Activated T-helper 9 cell treated with anti-CD3 and anti-CD28 coated beads, Interleukin-2, amount 50 U/mL, for 16 hours (primary cell): Measurements from ENCODE around the gene GTF2IRD1.
"Not testable (repeated sequence)": the region's sequence is repeated elsewhere in the genome, so short reads cannot be mapped to it uniquely, and the experiment has no call there.

Experiments
- DNase-seq: peaks from one replicate; pipeline ENCODE4 v3.0.0-alpha.2; 2020; ENCODE audit warnings: low read depth

Gene GTF2IRD1

DNA sequence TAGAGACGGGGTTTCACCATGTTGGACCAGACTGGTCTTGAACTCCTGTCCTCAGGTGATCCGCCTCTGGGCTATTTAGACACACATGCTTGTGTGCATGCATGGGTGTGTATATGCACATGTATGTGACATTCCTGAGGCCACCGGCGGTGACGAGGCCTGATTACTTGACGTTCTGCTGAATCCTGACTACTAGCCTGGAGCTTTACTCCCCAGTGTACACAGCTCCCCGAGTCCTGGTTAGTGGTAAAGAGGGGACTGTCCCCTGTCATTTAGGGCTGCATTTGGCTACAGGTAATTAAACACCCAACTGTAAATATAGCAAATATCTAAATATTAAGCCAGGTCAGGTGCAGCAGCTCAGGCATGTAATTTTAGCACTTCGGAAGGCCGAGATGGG is 14.2 kb downstream of the GTF2IRD1 start:
- no peak for DNase-seq

DNA sequence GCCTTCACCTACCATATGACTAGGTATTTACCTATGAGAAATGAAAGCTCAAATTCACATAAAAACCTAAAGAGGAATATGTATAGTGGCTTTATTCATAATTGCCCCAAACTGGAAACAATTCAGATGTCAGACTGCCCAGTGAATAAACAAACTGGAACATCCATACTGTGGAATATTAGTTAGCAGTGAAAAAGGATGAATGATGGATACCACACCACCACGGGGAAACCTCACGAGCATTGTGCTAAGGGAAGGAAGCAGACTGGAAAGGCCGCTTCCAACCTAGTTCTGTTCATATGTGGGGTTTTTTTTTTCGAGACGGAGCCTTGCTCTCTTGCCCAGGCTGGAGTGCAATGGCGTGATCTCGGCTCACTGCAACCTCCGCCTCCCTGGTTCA is 16.8 kb downstream of the GTF2IRD1 start:
- DNase-seq, result no peak

DNA sequence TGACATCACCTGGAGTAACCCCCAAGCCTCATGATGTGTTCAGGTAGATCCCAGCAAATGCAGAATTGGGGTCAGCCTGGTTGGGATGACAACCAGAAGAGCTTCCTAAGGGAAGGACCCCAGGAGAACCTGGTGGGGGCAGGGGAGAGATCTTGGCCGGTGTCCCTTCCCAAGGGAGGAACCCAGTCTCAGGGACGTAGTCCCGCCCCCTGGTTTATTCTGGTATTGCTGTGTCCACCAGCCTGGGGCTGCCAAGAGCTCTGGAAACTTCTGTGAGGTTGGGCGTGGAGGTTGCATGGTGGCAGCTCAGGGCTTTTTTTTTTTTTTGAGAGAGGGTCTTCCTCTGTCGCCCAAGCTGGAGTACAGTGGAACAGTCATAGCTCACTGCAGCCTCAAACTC is 19.4 kb downstream of the GTF2IRD1 start:
- DNase-seq, result no peak

DNA sequence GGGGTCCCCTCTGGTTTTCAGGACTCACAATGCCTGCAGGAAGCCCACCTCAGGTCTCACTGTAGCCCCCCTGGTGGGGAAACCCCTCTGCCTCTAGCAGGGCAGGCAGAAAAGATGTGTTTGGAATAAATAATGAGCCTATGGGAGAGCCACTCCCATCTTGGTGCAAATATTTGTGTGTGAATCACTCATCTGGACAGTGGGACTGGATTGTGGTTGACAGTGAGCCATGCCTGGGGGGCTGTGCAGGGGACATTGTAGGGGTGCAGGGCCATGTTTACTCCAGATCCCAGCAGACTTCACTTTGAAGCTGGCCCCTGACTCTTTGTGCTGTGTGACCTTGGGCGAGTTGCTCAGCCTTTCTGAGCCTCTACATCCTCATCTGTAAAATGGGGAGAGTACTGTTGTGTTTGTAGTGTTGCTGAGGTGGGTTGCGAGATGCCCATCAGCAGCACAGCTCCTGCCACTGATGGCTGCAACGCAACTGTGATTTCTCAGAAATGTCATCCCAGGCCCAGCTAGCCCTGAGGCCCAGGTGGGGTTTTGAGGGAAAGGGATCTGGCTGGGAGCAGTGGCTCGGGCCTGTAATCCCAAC is 20.7 kb downstream of the GTF2IRD1 start:
- DNase-seq, result no peak

DNA sequence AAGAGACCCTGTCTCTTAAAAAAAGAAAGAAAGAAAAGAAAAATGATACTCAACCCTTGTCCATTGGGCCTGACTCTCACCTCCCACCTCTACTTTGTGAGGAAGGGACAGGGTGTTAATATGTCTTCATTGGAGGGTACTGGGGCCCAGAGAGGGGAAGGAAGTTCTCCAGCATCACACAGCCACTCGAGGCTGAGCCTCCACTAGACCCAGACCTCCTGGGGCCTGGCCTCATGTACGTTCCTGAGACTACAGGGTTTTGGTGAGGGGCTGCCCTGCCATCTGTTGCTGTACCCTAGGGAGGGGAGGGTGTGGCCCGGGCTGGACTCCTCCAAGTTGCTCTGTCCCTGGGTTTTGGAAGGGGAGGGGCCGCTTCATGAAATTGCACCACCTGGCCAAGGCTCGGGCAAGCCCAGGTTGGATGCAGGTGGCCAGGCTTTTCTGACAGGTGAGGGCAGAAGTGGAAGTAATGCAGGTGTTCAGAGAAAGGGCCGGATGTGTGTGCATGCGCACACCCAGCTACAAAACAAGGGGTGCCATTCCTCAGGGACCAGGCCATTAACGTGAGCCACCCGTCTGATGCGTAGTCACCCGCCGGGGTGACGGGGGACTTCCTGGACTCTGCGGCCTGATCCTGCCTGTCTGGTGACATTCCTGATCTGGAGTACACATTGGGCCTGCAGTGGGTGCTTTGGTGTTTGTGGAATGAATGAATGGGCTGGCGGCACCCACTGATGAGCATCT is 21.7 kb downstream of the GTF2IRD1 start:
- DNase-seq, result no peak

DNA sequence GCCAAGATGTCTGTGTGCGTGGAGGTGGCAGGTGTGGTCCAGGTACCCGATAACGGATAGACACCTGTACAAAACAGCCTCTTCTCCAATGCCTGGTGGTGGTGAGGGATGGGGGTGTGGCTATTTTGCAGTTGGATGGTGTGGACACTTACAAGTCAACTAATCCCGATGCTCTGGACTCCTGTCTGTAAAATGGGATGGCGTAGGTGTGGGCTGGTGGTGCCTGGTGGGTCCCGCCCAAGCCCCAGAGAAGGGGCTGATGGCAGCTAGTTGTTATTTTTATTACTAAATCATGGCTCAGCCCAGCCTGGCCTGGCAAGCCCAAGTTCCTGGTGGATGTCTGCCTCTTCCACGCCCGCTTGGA is 22.3 kb downstream of the GTF2IRD1 start:
- DNase-seq, result no peak

DNA sequence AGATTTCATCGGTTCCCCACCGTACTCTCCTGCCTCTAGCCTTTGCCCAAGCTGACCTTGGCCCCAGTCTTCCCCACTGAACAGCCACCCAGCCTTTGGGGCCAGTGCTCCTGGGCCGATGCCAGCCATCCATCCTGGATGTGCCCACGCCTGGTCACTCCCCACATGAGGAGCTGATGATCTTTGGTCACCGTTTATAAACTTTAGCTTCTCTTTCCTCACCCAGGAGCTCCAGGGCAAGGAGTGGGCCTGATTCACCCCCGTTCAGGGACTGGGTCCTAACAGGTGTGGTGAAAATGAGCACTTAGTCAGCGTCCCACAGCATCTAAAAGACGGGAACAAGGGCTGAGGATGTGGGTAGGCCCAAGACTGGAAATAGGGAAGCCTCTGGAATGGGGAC is 22.9 kb downstream of the GTF2IRD1 start:
- DNase-seq, result no peak

DNA sequence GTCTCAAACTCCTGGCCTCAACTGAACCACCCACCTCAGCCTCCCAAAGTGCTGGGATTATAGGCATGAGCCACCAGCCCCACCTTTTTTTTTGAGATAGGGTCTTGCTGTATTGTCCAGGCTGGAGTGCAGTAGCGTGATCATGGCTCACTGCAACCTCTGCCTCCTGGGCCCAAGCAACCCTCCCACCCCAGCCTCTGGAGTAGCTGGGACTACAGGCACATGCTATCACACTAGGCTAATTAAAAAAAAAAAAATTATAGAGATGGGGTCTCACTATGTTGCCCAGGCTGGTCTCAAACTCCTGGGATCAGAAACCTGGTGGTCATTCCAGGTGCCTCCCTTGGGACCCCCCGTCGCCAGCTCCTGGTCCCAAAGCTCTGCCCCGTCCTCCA is 25.0 kb downstream of the GTF2IRD1 start:
- no peak for DNase-seq

DNA sequence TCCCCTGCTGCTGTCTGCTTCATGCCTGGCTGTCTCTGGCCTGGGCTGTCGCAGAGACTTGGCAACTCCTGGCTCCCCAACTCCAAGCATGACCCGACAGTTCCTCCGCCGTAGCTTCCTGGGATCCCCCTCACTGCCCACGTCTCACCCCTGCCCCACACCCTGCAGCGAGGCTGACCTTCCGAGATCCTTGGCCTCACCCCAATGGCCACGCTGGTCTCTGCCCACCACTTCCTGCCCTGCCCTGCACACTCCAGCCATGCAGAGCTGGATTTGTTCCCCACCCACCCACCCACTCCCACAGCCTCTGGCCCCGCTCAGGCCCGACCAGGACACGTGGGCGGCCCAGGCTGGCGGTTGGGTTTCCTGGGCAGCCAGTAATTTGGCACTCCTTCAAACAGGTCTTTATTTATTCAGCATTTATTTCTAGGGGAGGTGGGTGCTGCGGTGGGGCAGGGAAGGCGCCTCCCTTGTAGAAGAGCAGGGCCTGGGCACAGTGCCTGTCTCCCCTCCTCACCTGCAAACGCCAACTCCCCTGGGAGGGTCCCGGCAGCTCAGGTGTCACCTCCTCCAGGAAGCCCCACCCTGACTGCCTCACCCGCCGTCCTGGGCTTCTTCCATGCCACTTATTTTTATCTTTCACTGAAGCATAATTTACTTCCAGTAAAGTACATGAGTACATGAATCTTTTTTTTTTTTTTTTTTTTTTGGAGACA is 25.5 kb downstream of the GTF2IRD1 start:
- no peak for DNase-seq

DNA sequence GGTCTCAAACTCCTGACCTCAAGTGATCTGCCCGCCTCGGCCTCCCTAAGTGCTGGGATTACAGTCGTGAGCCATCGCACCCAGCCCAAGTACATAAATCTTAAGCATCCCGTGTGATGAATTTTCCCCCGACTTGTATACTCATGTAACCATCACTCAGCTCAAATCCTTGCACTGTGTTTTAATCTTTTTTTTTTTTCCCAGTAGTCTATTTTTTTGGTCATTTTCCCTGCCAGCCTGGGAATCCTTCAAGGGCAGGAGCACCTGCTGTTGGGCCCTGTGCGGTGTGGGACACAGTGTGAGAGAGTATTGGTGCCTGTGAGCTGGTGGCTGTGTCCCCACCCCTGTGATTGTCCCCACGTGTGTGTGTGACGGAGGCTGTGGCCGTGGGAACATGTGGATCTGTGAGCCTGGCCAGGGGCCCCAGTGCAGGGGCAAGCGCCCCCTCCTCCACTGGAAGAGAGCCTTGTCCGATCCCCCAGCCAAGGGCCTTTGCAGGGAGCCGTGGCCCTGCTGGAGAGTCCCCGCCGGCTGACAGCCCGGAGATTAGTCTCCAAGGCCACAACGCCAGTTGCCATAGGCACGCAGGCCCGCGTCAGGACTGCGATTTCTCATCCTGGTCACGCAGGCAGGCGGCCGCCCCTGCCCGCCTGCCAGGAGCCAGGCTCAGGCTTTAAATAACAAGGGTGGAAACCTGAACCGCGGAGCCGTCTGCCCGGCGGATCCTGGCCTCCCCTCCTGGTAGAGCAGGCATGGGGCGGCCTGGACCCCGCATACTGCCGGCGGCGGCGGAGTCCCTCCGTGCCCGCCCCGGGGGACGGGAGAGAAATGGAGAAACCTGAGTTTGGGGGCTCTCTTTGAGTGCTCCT is 26.5 kb downstream of the GTF2IRD1 start:
- no peak for DNase-seq

DNA sequence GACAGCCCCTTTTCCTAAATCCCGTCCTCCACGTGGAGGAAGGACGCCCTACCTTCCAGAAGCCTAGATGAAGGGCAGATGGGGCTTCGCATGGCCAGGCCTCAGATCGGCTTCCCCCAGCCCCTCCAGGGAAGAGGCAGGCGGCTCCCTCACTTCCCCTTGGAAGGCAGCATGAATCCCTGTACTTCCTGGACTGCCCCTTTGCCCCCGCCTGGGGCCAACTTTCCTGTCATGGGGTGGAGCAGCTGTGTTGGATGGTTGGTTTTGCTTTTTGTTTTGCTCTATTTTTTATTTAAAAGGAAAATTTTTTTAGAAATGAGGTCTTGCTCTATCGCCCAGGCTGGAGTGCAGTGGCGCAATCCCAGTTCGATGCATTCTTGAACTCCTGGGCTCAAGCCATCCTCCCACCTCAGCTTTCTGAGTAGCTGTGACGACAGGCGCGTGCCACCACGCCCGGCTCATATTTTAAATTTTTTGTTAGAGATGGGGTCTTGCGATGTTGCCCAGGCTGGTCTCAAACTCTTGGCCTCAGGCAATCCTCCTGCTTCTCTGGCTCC is 27.2 kb downstream of the GTF2IRD1 start:
- no peak for DNase-seq

DNA sequence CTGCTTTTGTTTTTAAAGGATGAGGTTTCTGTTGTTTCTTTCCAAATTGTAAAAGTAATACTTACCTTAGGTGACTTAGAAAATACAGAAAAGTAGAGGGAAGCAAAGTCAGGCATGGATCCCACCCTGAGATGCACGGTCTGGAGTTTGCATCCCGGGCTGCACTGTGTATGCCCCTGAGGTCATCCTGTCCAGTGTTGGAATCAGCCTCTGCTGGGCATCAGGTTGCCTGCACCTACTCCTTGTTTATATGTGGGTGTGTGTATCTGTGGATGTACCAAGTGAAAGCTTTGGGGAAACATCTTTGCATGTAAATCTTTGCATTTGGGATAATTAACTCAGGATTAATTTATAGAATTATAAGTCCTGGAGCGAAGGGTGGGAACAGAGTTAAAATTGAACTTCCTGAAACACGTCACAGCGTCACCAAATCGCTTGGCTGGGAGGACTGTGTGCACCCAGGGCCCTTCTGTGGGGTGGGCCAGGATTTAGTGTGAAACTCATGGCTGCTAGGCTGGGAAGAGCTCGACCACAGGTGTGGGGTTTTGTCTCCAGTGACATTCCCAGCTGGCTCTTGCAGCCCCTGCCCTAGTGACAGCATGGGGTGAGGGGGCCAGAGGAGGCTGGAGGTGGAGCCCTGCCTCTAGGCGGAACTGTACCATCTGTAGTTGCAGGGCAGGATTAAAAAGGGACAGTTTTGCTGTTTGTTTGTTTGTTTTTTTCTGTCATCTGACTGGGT is 27.9 kb downstream of the GTF2IRD1 start:
- DNase-seq, result no peak

DNA sequence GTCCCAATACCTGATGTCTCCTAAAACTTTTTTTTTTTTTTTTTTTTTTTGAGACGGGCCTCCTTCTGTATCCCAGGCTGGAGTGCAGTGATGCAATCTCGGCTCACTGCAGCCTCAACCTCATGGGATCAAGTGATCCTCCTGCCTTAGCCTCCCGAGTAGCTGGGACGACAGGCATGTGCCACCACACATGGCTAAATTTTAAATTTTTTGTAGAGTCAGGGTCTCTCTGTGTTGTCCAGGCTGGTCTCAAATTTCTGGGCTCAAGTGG is 28.4 kb downstream of the GTF2IRD1 start:
- DNase-seq, result no peak

DNA sequence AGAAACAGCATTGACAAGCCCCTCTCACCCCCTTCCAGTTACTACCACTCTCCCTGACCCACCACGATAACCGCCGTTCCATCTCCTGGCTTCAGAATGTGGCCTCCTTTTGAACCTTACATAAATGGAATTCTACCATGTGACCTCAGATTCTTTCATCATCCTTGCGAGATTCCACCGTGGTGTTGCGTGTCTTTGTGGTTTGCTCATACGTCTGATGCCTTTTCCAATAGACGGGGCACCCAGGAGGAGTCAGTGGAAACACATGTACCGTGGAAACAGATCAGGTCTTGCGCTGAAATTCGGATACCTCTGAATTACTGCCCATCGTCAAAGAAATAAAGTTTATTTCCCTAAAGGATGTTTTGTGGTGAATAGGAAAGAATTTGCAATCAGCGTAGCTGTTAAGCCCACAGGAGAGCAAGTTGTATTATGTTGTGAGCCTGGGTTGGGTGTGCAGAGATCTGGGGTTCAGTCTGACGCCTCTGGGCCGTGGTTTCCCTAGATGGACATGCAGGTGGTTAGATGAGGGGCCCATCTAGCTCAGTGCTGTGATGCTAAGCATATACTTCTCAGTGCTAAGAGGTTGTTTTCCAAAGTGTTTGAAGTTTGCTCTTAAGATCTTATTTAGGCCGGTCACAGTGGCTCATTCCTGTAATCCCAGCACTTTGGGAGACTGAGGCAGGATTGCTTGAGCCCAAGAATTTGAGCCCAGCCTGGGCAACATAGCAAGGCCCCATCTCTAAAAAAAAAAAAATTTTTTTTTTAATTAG is 29.1 kb downstream of the GTF2IRD1 start:
- no peak for DNase-seq

DNA sequence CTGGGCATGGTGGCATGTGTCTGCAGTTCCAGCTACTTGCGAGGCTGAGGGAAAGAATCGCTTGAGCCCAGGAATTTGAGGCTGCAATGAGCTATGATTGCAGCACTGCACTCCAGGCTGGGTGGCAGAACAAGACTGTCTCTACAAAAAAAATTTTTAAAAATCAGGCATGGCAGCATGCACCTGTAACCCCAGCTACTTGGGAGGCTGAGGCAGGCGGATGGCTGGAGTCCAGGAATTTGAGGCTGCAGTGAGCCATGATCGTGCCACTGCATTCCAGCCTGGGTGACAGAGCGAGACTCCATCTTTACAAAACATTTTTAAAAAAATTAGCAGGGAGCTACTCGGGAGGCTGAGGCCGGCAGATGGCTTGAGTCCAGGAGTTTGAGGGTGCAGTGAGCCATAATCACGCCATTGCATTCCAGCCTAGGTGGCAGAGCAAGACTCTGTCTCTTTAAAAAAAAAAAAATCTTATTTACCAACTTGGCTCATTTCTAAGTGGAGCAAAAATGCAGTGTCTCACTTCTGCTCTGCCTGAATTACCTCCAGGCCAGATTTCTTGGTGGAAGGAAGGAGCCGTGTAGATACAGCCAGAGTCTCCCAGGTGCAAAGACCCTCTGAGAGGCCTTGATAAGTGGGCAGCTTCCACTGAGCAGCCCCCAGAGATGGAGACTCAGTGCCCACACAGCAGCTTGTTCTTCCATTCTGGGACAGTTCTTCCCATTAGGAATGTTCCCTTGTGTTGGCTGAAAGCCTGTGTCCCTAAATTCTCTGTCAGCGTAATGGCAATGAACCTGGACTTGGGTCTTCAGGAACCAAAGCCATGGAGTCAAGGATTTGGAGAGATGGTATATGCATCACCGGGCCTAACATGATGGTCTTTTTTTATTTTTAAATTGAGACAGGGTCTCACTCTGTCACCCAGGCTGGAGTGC is 30.0 kb downstream of the GTF2IRD1 start:
- DNase-seq, result no peak

DNA sequence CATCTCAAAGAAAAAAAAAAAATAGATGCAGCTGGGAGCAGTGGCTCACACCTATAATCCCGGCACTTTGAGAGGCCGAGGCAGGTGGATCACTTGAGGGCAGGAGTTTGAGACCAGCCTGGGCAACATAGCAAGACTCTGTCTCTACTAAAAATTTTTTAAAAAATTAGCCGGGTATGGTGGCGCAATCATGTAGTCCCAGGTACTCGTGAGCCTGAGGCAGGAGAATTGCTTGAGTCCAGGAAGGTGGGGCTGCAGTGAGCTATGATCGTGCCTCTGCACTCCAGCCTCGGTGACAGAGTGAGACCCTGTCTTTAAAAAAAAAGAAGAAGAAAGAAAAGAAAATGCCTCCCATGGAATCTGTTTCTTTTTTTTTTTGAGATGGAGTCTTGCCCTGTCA is 31.9 kb downstream of the GTF2IRD1 start:
- no peak for DNase-seq

DNA sequence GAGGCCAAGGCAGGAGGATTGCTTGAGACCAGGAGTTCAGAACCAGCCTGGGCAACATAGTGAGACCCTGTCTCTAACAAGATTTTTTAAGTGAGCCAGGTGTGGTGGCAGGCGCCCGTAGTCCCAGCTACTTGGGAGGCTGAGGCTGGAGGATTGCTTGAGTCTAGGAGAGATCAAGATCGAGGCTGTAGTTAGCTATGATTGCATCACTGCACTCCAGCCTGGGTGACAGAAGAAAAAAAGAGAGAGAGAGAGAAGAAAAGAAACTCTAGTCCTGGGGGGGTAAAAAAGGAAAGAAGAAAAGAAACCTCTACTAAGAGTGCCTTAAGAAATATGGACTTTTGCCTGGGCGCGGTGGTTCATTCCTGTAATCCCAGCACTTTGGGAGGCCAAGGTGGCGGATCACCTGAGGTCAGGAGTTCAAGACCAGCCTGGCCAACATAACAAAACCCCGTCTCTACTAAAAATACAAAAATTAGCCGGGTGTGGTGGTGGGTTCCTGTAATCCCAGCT is 34.9 kb downstream of the GTF2IRD1 start:
- not testable (repeated sequence) for DNase-seq

DNA sequence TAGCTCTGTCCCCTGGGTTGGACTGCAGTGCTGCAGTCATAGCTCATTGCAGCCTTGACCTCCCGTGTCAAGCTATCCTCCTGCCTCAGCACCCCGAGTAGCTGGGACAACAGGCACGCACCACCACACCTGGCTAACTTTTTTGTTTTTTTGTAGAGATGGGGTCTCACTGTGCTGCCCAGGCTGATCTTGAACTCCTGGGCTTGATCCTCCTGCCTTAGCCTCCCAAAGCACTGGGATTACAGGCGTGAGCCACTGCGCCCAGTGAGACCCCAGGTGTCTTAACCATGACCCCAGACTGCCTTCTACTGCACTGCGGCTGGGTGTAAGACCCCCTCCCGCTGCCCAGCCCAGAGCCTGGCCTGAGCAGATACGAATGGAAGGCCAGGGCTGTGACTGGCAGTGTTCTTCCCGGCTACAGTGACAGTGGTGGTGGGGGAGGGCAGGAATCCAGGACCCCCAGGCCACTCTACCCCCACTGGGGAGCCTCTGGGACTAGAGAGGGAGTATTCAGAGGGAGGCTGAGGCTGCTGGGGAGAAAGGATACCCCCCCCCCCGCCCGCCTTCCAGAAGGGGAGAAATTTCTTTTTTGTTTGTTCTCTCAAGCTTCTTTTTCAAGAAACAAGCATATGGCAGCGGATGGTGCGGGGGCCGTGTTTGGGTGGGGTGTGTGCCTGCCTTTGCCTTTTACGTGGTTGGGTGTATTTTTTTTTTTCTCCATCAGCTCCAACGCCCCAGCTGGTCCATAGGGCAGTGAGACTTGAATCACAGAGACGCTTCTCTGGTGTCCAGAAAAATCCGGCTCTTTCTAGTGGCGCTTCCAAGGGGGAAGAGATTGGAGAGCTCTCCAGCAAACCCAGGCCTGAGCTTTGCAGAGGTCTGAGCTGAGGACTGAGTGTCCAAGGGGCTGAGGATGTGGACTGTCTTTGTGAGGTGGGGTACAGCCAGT is 36.6 kb downstream of the GTF2IRD1 start:
- no peak for DNase-seq
